K562 (cell line): ENCODE measurements around the gene SFXN2. TPM values are rescaled to one million over a fixed set of nuclear protein-coding genes. Genes with fewer than 3 reads are reported as not detected.

Source experiments
- ATAC-seq: fragments of 200-7000 bp; cut with Tn5 transposase; 3 replicates; pipeline ENCODE4 v1.9.1; 2020; ENCODE audit warnings: moderate library complexity
- BruUV-seq: library from RNA; stranded (reverse); fragments of 400-500 nt; replicated peaks from 2 replicates; lab custom pipeline; 2021; lab: Mats Ljungman, UMichigan
- CTCF ChIA-PET: fragments of 300-600 bp; formaldehyde crosslinking; extraction: SDS; loops from one replicate; lab custom pipeline; 2021; ENCODE audit warnings: low intra/inter-chr PET ratio; lab: Yijun Ruan, JAX
- POLR2A ChIA-PET: fragments of 300-600, 350-650 bp; sonication (Branson Sonifier 250); formaldehyde crosslinking; extraction: SDS; loops from one replicate; lab custom pipeline; 2021; ENCODE audit warnings: antibody characterized with exemption, inconsistent platforms; lab: Yijun Ruan, JAX
- DNase-seq, 4 experiments: peaks; one replicate each; pipeline versions ENCODE4 v3.0.0 to v3.0.0-alpha.2; 2011 to 2018; ENCODE audit warnings: low spot score in 3 of 4, mixed read lengths in 3 of 4; ENCODE audit errors: extremely low read depth in 1 of 4
- FAIRE-seq: peaks from 2 replicates; lab custom pipeline; 2011; peaks lifted over from hg19 to GRCh38; lab: Jason Lieb, UNC
- H2AFZ ChIP-seq: 2 replicates; pipeline ENCODE4 v1.6.0; 2011; ENCODE audit warnings: low read depth, low read length, control low read depth, inconsistent platforms
- H3K27ac ChIP-seq: fragments of 200-600 bp; 3 replicates; pipeline ENCODE4 v1.8.0; 2011; ENCODE audit warnings: low read depth, mild to moderate bottlenecking, control low read depth, inconsistent platforms, low read length, moderate library complexity, mixed read lengths; ENCODE audit errors: extremely low read depth
- H3K27me3 ChIP-seq, 2 experiments: fragments of 300-600 bp in 1 of 2; 2 replicates in 1 of 2; 3 replicates in 1 of 2; pipeline versions ENCODE4 v1.6.0 to v1.8.0; 2011; ENCODE audit warnings: inconsistent platforms in 2 of 2, low read length in 2 of 2, mild to moderate bottlenecking in 1 of 2, mixed read lengths in 1 of 2, moderate library complexity in 1 of 2; ENCODE audit not compliant: control insufficient read depth in 2 of 2, insufficient read depth in 2 of 2
- H3K36me3 ChIP-seq: fragments of 300-600 bp; 3 replicates; pipeline ENCODE4 v1.8.0; 2011; ENCODE audit warnings: mild to moderate bottlenecking, low read length, inconsistent platforms; ENCODE audit not compliant: control insufficient read depth, insufficient read depth
- H3K4me1 ChIP-seq, 2 experiments: fragments of 200-600 bp in 1 of 2; replicated peaks in 1 of 2; 2 replicates in 1 of 2; 3 replicates in 1 of 2; pipeline versions ENCODE4 v1.5.1 to v1.8.0; 2011; ENCODE audit warnings: inconsistent platforms in 2 of 2, low read length in 2 of 2, mild to moderate bottlenecking in 1 of 2, mixed read lengths in 1 of 2, moderate library complexity in 1 of 2; ENCODE audit not compliant: control insufficient read depth in 2 of 2, insufficient read depth in 2 of 2
- H3K4me2 ChIP-seq: 2 replicates; pipeline ENCODE4 v1.6.1; 2011; ENCODE audit warnings: low read length, control low read depth, inconsistent platforms, mixed read lengths; ENCODE audit not compliant: insufficient read depth
- H3K4me3 ChIP-seq: fragments of 200-600 bp; sonication (generic), shearing (Covaris generic); 2 replicates; pipeline ENCODE4 v1.5.1; 2016; ENCODE audit warnings: control low read depth, inconsistent platforms
- H3K79me2 ChIP-seq: fragments of 200-600 bp; 3 replicates; pipeline ENCODE4 v1.8.0; 2011; ENCODE audit warnings: low read length, inconsistent platforms; ENCODE audit not compliant: control insufficient read depth, insufficient read depth
- H3K9ac ChIP-seq, 2 experiments: 2 replicates each; pipeline versions ENCODE4 v1.6.0 to v1.6.1; 2011; ENCODE audit warnings: low read depth in 2 of 2, low read length in 2 of 2, control low read depth in 1 of 2, inconsistent platforms in 1 of 2, mild to moderate bottlenecking in 1 of 2, mixed read lengths in 1 of 2; ENCODE audit not compliant: insufficient read depth in 1 of 2
- H3K9me1 ChIP-seq: one replicate; pipeline ENCODE4 v1.6.0; 2011; ENCODE audit warnings: inconsistent platforms, mild to moderate bottlenecking, low read length, moderate library complexity; ENCODE audit not compliant: control insufficient read depth, insufficient read depth
- H3K9me3 ChIP-seq: replicated peaks from 2 replicates; pipeline ENCODE4 v1.5.1; 2011; ENCODE audit warnings: low read depth, low read length, inconsistent platforms; ENCODE audit not compliant: control insufficient read depth, insufficient read depth
- H4K20me1 ChIP-seq: replicated peaks from 2 replicates; pipeline ENCODE4 v1.6.1; 2011; ENCODE audit warnings: low read length, inconsistent platforms, mixed read lengths; ENCODE audit not compliant: control insufficient read depth, insufficient read depth
- BRD9 ChIP-seq: fragments of 450-650 bp; IDR thresholded peaks from 2 replicates; pipeline ENCODE4 v1.6.1; 2018; ENCODE audit warnings: low read depth; ENCODE audit not compliant: partially characterized antibody
- DACH1 ChIP-seq: fragments of 450-650 bp; IDR thresholded peaks from 2 replicates; pipeline ENCODE4 v1.6.1; 2018; ENCODE audit not compliant: partially characterized antibody
- DIDO1 ChIP-seq: fragments of 450-650 bp; IDR thresholded peaks from 2 replicates; pipeline ENCODE4 v1.6.1; 2016; ENCODE audit warnings: low read depth, missing biosample characterization, missing genetic modification characterization
- E2F6 ChIP-seq, 2 experiments: IDR thresholded peaks; 2 replicates each; pipeline ENCODE4 v1.6.1; 2011; ENCODE audit warnings: borderline replicate concordance in 1 of 2, control low read depth in 1 of 2, low read depth in 1 of 2, low read length in 1 of 2, mild to moderate bottlenecking in 1 of 2, mixed read lengths in 1 of 2, moderate library complexity in 1 of 2; ENCODE audit not compliant: insufficient read depth in 1 of 2, insufficient read length in 1 of 2, poor library complexity in 1 of 2, severe bottlenecking in 1 of 2; ENCODE audit errors: extremely low read depth in 1 of 2
- ELF2 ChIP-seq: fragments of 250-450 bp; sonication (Bioruptor Pico); IDR thresholded peaks from 2 replicates; pipeline ENCODE4 v1.5.0; 2021; ENCODE audit warnings: mild to moderate bottlenecking
- EZH2 ChIP-seq: IDR thresholded peaks from 2 replicates; pipeline ENCODE4 v1.6.1; 2012; ENCODE audit warnings: low read depth, mild to moderate bottlenecking, inconsistent platforms, low read length, borderline replicate concordance
- MAFK ChIP-seq: IDR thresholded peaks from 2 replicates; pipeline ENCODE4 v1.6.1; 2011; ENCODE audit warnings: low read length, improper control_type of control experiment
- MEIS2 ChIP-seq: fragments of 450-650 bp; IDR thresholded peaks from 2 replicates; pipeline ENCODE4 v1.6.1; 2014; ENCODE audit warnings: mild to moderate bottlenecking; ENCODE audit not compliant: partially characterized antibody
- MIER1 ChIP-seq: fragments of 450-650 bp; IDR thresholded peaks from 2 replicates; pipeline ENCODE4 v1.6.1; 2016; ENCODE audit warnings: antibody characterized with exemption, mild to moderate bottlenecking, low read depth
- POLR2AphosphoS5 ChIP-seq: IDR thresholded peaks from 2 replicates; pipeline ENCODE4 v1.6.1; 2011; ENCODE audit warnings: mild to moderate bottlenecking, low read depth, low read length, moderate library complexity; ENCODE audit not compliant: control insufficient read depth, insufficient read depth
- PTBP1 ChIP-seq: fragments of 200-400 bp; formaldehyde crosslinking; IDR thresholded peaks from 2 replicates; pipeline ENCODE4 v1.6.1; 2017; ENCODE audit warnings: low read depth, low read length
- RBBP5 ChIP-seq: fragments of 200-600 bp; sonication (generic); IDR thresholded peaks from 2 replicates; pipeline ENCODE4 v1.6.1; 2012; ENCODE audit warnings: borderline replicate concordance, mild to moderate bottlenecking, low read length, control low read depth, inconsistent platforms; ENCODE audit not compliant: insufficient read depth, poor library complexity, severe bottlenecking
- SUPT5H ChIP-seq: fragments of 450-650 bp; IDR thresholded peaks from 2 replicates; pipeline ENCODE4 v1.6.1; 2016
- UBTF ChIP-seq, 2 experiments: IDR thresholded peaks; 2 replicates each; pipeline ENCODE4 v1.6.1; 2012; ENCODE audit warnings: improper control_type of control experiment in 2 of 2, low read depth in 2 of 2, low read length in 2 of 2, borderline replicate concordance in 1 of 2
- ZC3H4 ChIP-seq: sonication (generic); formaldehyde crosslinking; IDR thresholded peaks from 2 replicates; pipeline ENCODE4 v1.9.0; 2021; ENCODE audit warnings: missing genetic modification reagents, borderline replicate concordance
- ZNF263 ChIP-seq: sonication (generic); formaldehyde crosslinking; IDR thresholded peaks from 2 replicates; pipeline ENCODE4 v1.8.0; 2022; ENCODE audit warnings: mild to moderate bottlenecking, missing genetic modification reagents, borderline replicate concordance
- WGBS: fragments of 100-300 bp; shearing (Covaris generic); methylation state at CpG from one replicate; pipeline ENCODE4 v1.1.6; 2016; ENCODE audit warnings: low coverage, mixed read lengths; ENCODE audit not compliant: insufficient coverage; ENCODE audit errors: missing lambda C conversion rate; 5-methylcytosine and 5-hydroxymethylcytosine counted together
- in situ Hi-C: fragments of 300-500 bp; cut with MboI; formaldehyde crosslinking; loops from 4 replicates; pipeline ENCODE4 v1.15.0; 2018; ENCODE audit warnings: inconsistent platforms, mixed read lengths
- intact Hi-C: fragments of 100-400 bp; cut with micrococcal nuclease; formaldehyde crosslinking; loops from 2 replicates; pipeline ENCODE4 v1.14.2; 2022
- polyA plus RNA-seq, 8 experiments: library from polyadenylated mRNA; depleted of rRNA in 4 of 8; stranded (reverse) in 5 of 8; unstranded in 3 of 8; fragments of >200 nt; fragmentation: Nextera tagmentation in 2 of 8; fragmentation: Illumina TruSeq in 1 of 8; extraction: Ambion mirVana in 2 of 8; extraction: Trizol in 1 of 8; gene quantifications; 2 replicates each; pipeline versions ENCODE4 v1.2.1 to v1.2.3, GENCODE V29; 2011 to 2014; ENCODE audit warnings: inconsistent platforms in 1 of 8, missing spikeins in 1 of 8
- total RNA-seq, 7 experiments: library from RNA; depleted of rRNA in 6 of 7; stranded (reverse); fragments of >200 nt in 6 of 7; fragmentation: Illumina TruSeq in 2 of 7; extraction: Trizol in 2 of 7; gene quantifications; 2 replicates each; pipeline versions ENCODE4 v1.2.1 to v1.2.3, GENCODE V29; 2011 to 2021; ENCODE audit warnings: low replicate concordance in 1 of 7
- TF ChIP-seq, protein P1 (sequence below): fragments of 450-650 bp; IDR thresholded peaks from 2 replicates; pipeline ENCODE4 v1.6.1; 2016; ENCODE audit warnings: antibody characterized with exemption

SFXN2 gene
- total and polyA plus RNA-seq, 9 of the 15 experiments (the other 6 are each of a cell fraction or from before 2014, with no cell fraction given) = 7.3 to 23.8 (median 15.7) TPM

DNA sequence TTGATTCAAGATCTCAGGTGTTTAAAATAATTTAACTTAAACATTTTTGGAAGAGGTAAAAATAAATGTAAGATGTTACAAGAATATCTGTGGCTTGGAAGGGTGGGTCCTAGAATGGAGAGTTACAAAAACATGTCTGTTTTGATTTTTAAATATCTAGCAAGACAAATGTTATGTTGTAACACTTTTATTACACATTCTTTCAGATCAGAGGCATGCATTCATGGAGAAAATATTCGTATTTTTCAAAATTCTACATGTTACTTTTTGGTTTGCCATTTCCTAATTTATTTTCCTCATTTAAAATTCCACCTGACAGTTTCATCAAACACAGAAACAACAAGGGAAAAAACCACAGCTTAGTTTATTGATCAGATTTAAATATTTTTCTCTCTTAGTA is 39.3 kb downstream of the SFXN2 start:
- Histone ChIP-seq H3K9me1 (no peaks in the 10 kb centered on the region), H4K20me1 (no peaks in the 10 kb centered on the region), H3K4me1 (peaks cover 0 to 5% of the 10 kb centered on the region in 2 experiments; a peak in 2 of 5 replicates), H3K4me3 (no peak overlapping the region), H3K9ac (no peak overlapping the region), H3K36me3 (no peaks in the 10 kb centered on the region; the same call in 2 of the 3 replicates), H3K79me2 (peaks cover 30% of the 10 kb centered on the region), H3K27ac (no peak overlapping the region), H3K27me3 (no peaks in the 10 kb centered on the region), H2AFZ (no peak overlapping the region), H3K9me3 (no peaks in the 10 kb centered on the region), H3K4me2 (no peak overlapping the region)
- intact Hi-C loops = no loop called here
- ATAC-seq = no peak
- in situ Hi-C loops = no loop called here
- WGBS = 67% methylated on average over 1 of the region's 1 CpG
- DNase-seq = no peak
- CTCF ChIA-PET = interaction anchor here (1.2 kb wide), 1 partner anchor 148 kb away, joined by 5 read pairs; no protein-coding TSS in a partner anchor
- no peak for FAIRE-seq
- no TSS peak for BruUV-seq
- POLR2A ChIA-PET = interaction anchor here (0.5 kb wide), 1 partner anchor 101 kb away, joined by 3 read pairs; the partner anchor contains the start of gene BORCS7
- no peak for TF ChIP-seq RBBP5
- TF ChIP-seq, protein P1, sequence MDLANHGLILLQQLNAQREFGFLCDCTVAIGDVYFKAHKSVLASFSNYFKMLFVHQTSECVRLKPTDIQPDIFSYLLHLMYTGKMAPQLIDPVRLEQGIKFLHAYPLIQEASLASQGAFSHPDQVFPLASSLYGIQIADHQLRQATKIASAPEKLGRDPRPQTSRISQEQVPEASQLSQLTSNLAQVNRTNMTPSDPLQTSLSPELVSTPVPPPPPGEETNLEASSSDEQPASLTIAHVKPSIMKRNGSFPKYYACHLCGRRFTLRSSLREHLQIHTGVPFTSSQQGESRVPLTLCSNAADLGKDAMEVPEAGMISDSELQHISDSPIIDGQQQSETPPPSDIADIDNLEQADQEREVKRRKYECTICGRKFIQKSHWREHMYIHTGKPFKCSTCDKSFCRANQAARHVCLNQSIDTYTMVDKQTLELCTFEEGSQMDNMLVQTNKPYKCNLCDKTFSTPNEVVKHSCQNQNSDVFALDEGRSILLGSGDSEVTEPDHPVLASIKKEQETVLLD = no peak
- TF ChIP-seq ZC3H4 = no peak
- no peak for TF ChIP-seq ELF2 (CRISPR knock-in tag)
- TF ChIP-seq MEIS2 = no peak
- no peak for TF ChIP-seq MAFK
- TF ChIP-seq ZNF263 (CRISPR knock-in tag) = no peak
- no peak for TF ChIP-seq PTBP1
- TF ChIP-seq DACH1 = no peak
- no peak for TF ChIP-seq DIDO1
- no peak for TF ChIP-seq EZH2
- TF ChIP-seq MIER1 = no peak
- TF ChIP-seq BRD9 = no peak
- no peak for TF ChIP-seq UBTF (IDR thresholded peaks at IDR 0.05; ENCODE audit: borderline replicate concordance in 1 of 2, low read depth in 2 of 2, low read length in 2 of 2)
- no peak for TF ChIP-seq POLR2AphosphoS5
- no peak for TF ChIP-seq SUPT5H
- no peak for TF ChIP-seq E2F6 (IDR thresholded peaks at IDR 0.05; ENCODE audit: borderline replicate concordance in 1 of 2, extremely low read depth in 1 of 2, insufficient read depth in 1 of 2, insufficient read length in 1 of 2, low read depth in 1 of 2, low read length in 1 of 2, poor library complexity in 1 of 2, severe bottlenecking in 1 of 2)
